BLaER1 (cell line): ENCODE results near the gene MYO3B.
A peak's percentile ranks its signal among the peaks of the same experiment; 100 is the strongest.

ENCODE experiments used
- H3K27ac ChIP-seq: shearing (Covaris generic); formaldehyde crosslinking; 2 replicates; pipeline ENCODE4 v1.8.1; 2022
- H3K27me3 ChIP-seq: shearing (Covaris generic); formaldehyde crosslinking; 2 replicates; pipeline ENCODE4 v1.8.1; 2022
- H3K36me3 ChIP-seq: shearing (Covaris generic); formaldehyde crosslinking; 2 replicates; pipeline ENCODE4 v1.8.1; 2022
- H3K4me1 ChIP-seq: shearing (Covaris generic); formaldehyde crosslinking; 2 replicates; pipeline ENCODE4 v1.8.1; 2022
- H3K4me2 ChIP-seq: shearing (Covaris generic); formaldehyde crosslinking; 2 replicates; pipeline ENCODE4 v1.8.1; 2022
- H3K4me3 ChIP-seq: shearing (Covaris generic); formaldehyde crosslinking; 2 replicates; pipeline ENCODE4 v1.8.1; 2022
- H3K9ac ChIP-seq: shearing (Covaris generic); formaldehyde crosslinking; 2 replicates; pipeline ENCODE4 v1.8.1; 2022
- H3K9me3 ChIP-seq: shearing (Covaris generic); formaldehyde crosslinking; 2 replicates; pipeline ENCODE4 v1.8.1; 2022
- H4K20me1 ChIP-seq: shearing (Covaris generic); formaldehyde crosslinking; 2 replicates; pipeline ENCODE4 v1.8.1; 2022
- Cebpa-rat ChIP-seq: shearing (Covaris generic); IDR thresholded peaks from 2 replicates; pipeline ENCODE4 v1.8.1; 2022

Gene MYO3B

GRCh38 chr2:170185319-170185718 is 7.4 kb downstream of the MYO3B start:
- TF ChIP-seq Cebpa-rat, result no peak
- no peak overlapping the region for H3K27ac ChIP-seq
- H3K27me3 ChIP-seq, result no peaks in the 10 kb centered on the region
- H3K36me3 ChIP-seq, result no peaks in the 10 kb centered on the region
- no peak overlapping the region for H3K4me3 ChIP-seq
- H3K4me1 ChIP-seq, result no peaks in the 10 kb centered on the region
- peaks cover 29% of the 10 kb centered on the region for H3K9me3 ChIP-seq
- no peak overlapping the region for H3K4me2 ChIP-seq
- no peak overlapping the region for H3K9ac ChIP-seq
- H4K20me1 ChIP-seq, result no peaks in the 10 kb centered on the region

- Histone ChIP-seq H3K4me2 (no peak overlapping the region), H3K4me3 (no peak overlapping the region), H3K27ac (no peak overlapping the region), H3K9me3 (peaks cover 38% of the 10 kb centered on the region), H3K9ac (no peak overlapping the region), H3K4me1 (no peaks in the 10 kb centered on the region), H4K20me1 (no peaks in the 10 kb centered on the region), H3K36me3 (no peaks in the 10 kb centered on the region), H3K27me3 (no peaks in the 10 kb centered on the region)
- TF ChIP-seq Cebpa-rat, result no peak
Measured at GRCh38 chr2:170189757-170190156, 11.8 kb downstream of the MYO3B start.

- Histone ChIP-seq H3K4me2 (no peak overlapping the region), H3K4me1 (no peaks in the 10 kb centered on the region), H3K27me3 (no peaks in the 10 kb centered on the region), H3K36me3 (no peaks in the 10 kb centered on the region), H3K9ac (no peak overlapping the region), H3K27ac (no peak overlapping the region), H3K4me3 (no peak overlapping the region), H4K20me1 (no peaks in the 10 kb centered on the region), H3K9me3 (peaks cover 35% of the 10 kb centered on the region)
- no peak for TF ChIP-seq Cebpa-rat
Measured at GRCh38 chr2:170190172-170190571, 12.2 kb downstream of the MYO3B start.

GRCh38 chr2:170191166-170191866 is 13.4 kb downstream of the MYO3B start:
- Histone ChIP-seq H3K27me3 (no peaks in the 10 kb centered on the region), H3K27ac (no peak overlapping the region), H3K9me3 (peaks cover 25% of the 10 kb centered on the region), H3K4me2 (no peak overlapping the region), H3K4me3 (no peak overlapping the region), H4K20me1 (no peaks in the 10 kb centered on the region), H3K9ac (no peak overlapping the region), H3K4me1 (no peaks in the 10 kb centered on the region), H3K36me3 (no peaks in the 10 kb centered on the region)
- TF ChIP-seq Cebpa-rat, result no peak

- Histone ChIP-seq H3K4me1 (peaks cover 3% of the 10 kb centered on the region; the same call in 1 of the 2 replicates), H3K9me3 (no peaks in the 10 kb centered on the region), H3K4me2 (no peak overlapping the region), H3K36me3 (no peaks in the 10 kb centered on the region), H4K20me1 (no peaks in the 10 kb centered on the region), H3K9ac (no peak overlapping the region), H3K4me3 (no peak overlapping the region), H3K27me3 (no peaks in the 10 kb centered on the region), H3K27ac (no peak overlapping the region)
- no peak for TF ChIP-seq Cebpa-rat
Measured at GRCh38 chr2:170196963-170197362, 19.0 kb downstream of the MYO3B start.

- no peak overlapping the region for H3K27ac ChIP-seq
- H3K27me3 ChIP-seq, result no peaks in the 10 kb centered on the region
- H3K36me3 ChIP-seq, result no peaks in the 10 kb centered on the region
- no peaks in the 10 kb centered on the region for H3K9me3 ChIP-seq
- H3K4me1 ChIP-seq, result peaks cover 12% of the 10 kb centered on the region
- H3K4me2 ChIP-seq, result no peak overlapping the region
- H3K9ac ChIP-seq, result no peak overlapping the region
- H4K20me1 ChIP-seq, result no peaks in the 10 kb centered on the region
- no peak overlapping the region for H3K4me3 ChIP-seq
- TF ChIP-seq Cebpa-rat, result no peak
Measured at GRCh38 chr2:170201275-170201674, 23.3 kb downstream of the MYO3B start.

- Histone ChIP-seq H3K27ac (no peak overlapping the region), H3K4me2 (peak overlapping the region; percentile 22; the same call in 1 of the 2 replicates), H3K27me3 (no peaks in the 10 kb centered on the region), H4K20me1 (no peaks in the 10 kb centered on the region), H3K4me1 (peaks cover 12% of the 10 kb centered on the region), H3K4me3 (no peak overlapping the region), H3K9me3 (no peaks in the 10 kb centered on the region), H3K9ac (no peak overlapping the region), H3K36me3 (no peaks in the 10 kb centered on the region)
- TF ChIP-seq Cebpa-rat, result no peak
Measured at GRCh38 chr2:170201734-170202393, 23.9 kb downstream of the MYO3B start.

- Histone ChIP-seq H3K4me1 (peaks cover 12% of the 10 kb centered on the region), H3K4me3 (no peak overlapping the region), H4K20me1 (no peaks in the 10 kb centered on the region), H3K9ac (no peak overlapping the region), H3K27ac (no peak overlapping the region), H3K36me3 (no peaks in the 10 kb centered on the region), H3K9me3 (no peaks in the 10 kb centered on the region), H3K4me2 (peak overlapping the region; percentile 22; the same call in 1 of the 2 replicates), H3K27me3 (no peaks in the 10 kb centered on the region)
- no peak for TF ChIP-seq Cebpa-rat
Measured at GRCh38 chr2:170202437-170202836, 24.5 kb downstream of the MYO3B start.

GRCh38 chr2:170204298-170204951 is 26.5 kb downstream of the MYO3B start:
- Histone ChIP-seq H3K27me3 (no peaks in the 10 kb centered on the region), H3K4me3 (no peak overlapping the region), H3K9ac (no peak overlapping the region), H4K20me1 (no peaks in the 10 kb centered on the region), H3K36me3 (no peaks in the 10 kb centered on the region), H3K27ac (no peak overlapping the region), H3K9me3 (no peaks in the 10 kb centered on the region), H3K4me2 (no peak overlapping the region), H3K4me1 (peaks cover 12% of the 10 kb centered on the region)
- TF ChIP-seq Cebpa-rat, result no peak

- no peak overlapping the region for H3K4me2 ChIP-seq
- no peak overlapping the region for H3K9ac ChIP-seq
- H3K9me3 ChIP-seq, result no peaks in the 10 kb centered on the region
- H3K4me1 ChIP-seq, result peaks cover 12% of the 10 kb centered on the region
- H3K4me3 ChIP-seq, result no peak overlapping the region
- no peaks in the 10 kb centered on the region for H3K27me3 ChIP-seq
- H4K20me1 ChIP-seq, result no peaks in the 10 kb centered on the region
- H3K27ac ChIP-seq, result no peak overlapping the region
- no peaks in the 10 kb centered on the region for H3K36me3 ChIP-seq
- TF ChIP-seq Cebpa-rat, result no peak
Measured at GRCh38 chr2:170206246-170206645, 28.3 kb downstream of the MYO3B start.
